Measurements from ENCODE around the gene AGMO.

DNA sequence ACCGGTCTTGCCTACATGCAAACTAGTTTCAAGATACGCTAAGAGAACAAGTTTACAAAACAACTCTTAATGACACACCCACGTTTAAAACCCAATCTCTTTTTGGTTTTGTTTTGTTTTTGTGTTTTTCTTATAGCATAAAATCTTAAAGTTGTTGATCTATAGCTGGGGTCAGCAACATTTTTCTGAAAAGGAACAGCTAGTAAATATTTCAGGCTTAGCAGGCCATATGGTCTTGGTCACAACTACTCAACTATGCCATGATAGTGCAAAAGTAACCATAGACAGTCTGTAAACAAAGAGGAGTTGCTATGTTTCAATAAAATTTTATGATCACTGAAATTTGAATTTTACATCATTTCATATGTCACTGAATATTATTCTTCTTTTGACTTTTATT lies 327.4 kb downstream of the AGMO start:
- TF ChIP-seq CTCF (conservative IDR thresholded peaks at IDR 0.05; ENCODE audit: low read depth in 2 of 2) (no peak), CREB1 (CRISPR knock-in tag; IDR thresholded peaks at IDR 0.05; ENCODE audit: low read depth) (no peak), POLR2AphosphoS5 (IDR thresholded peaks at IDR 0.05; ENCODE audit: low read depth) (no peak), EZH2 (IDR thresholded peaks at IDR 0.05; ENCODE audit: low read depth, unreplicated experiment) (no peak), REST (IDR thresholded peaks at IDR 0.05; ENCODE audit: unreplicated experiment) (no peak), ETS1 (IDR thresholded peaks at IDR 0.05) (no peak), JUNB (IDR thresholded peaks at IDR 0.05; ENCODE audit: unreplicated experiment) (no peak), EZH2phosphoT487 (IDR thresholded peaks at IDR 0.05; ENCODE audit: unreplicated experiment) (no peak), NANOG (IDR thresholded peaks at IDR 0.05; ENCODE audit: borderline replicate concordance) (no peak)
